B cell (primary cell): ENCODE measurements around the gene CLCN1. TPM values are rescaled to one million over a fixed set of nuclear protein-coding genes. Genes with fewer than 3 reads are reported as not detected.

Experiments
- ATAC-seq: fragments of 200-7000 bp; cut with Tn5 transposase; one replicate; pipeline ENCODE4 v1.10.0; 2021; ENCODE audit warnings: low read depth, mild to moderate bottlenecking, moderate number of reproducible peaks, moderate library complexity
- CTCF ChIA-PET: fragments of 350-600 bp; sonication (Branson Sonifier 250); formaldehyde crosslinking; loops from one replicate; lab custom pipeline; 2021; ENCODE audit warnings: antibody characterized with exemption, inconsistent platforms; lab: Charles Lee
- POLR2A ChIA-PET: fragments of 350-600 bp; sonication (Branson Sonifier 250); formaldehyde crosslinking; loops from one replicate; lab custom pipeline; 2021; ENCODE audit warnings: antibody characterized with exemption; lab: Charles Lee
- DNase-seq: peaks from one replicate; pipeline ENCODE4 v3.0.0; 2013
- H2AFZ ChIP-seq: 2 replicates; pipeline ENCODE4 v1.6.1; 2012; ENCODE audit warnings: mild to moderate bottlenecking, low read depth, low read length; ENCODE audit not compliant: insufficient read depth, poor library complexity, severe bottlenecking
- H3K27ac ChIP-seq, 2 donors: 1 replicate in 1 of 2; 2 replicates in 1 of 2; pipeline ENCODE4 v1.5.1; 2012 to 2013; ENCODE audit warnings: low read length in 2 of 2, mild to moderate bottlenecking in 2 of 2, moderate library complexity in 1 of 2
- H3K27me3 ChIP-seq, 4 experiments: fragments of 200-600 bp in 1 of 4; sonication (generic) in 1 of 4; replicated peaks in 1 of 4; 1 replicate in 2 of 4; 2 replicates in 2 of 4; pipeline versions ENCODE4 v1.6.1 to v1.7.0; 2013 to 2016; ENCODE audit warnings: low read length in 3 of 4, mild to moderate bottlenecking in 2 of 4, mixed read lengths in 1 of 4, moderate library complexity in 1 of 4; ENCODE audit not compliant: insufficient read depth in 4 of 4, control insufficient read depth in 3 of 4; ENCODE audit errors: control extremely low read depth in 1 of 4
- H3K36me3 ChIP-seq, 2 experiments: replicated peaks in 1 of 2; 1 replicate in 1 of 2; 2 replicates in 1 of 2; pipeline versions ENCODE4 v1.6.1 to v1.7.1; 2013; ENCODE audit warnings: low read length in 1 of 2; ENCODE audit not compliant: insufficient read depth in 2 of 2, control insufficient read depth in 1 of 2; ENCODE audit errors: control extremely low read depth in 1 of 2, extremely low read depth in 1 of 2
- H3K4me1 ChIP-seq, 2 donors: fragments of 200-600 bp in 1 of 2; sonication (generic) in 1 of 2; 1 replicate in 1 of 2; 2 replicates in 1 of 2; pipeline versions ENCODE4 v1.5.1 to v1.6.1; 2013 to 2017; ENCODE audit warnings: low read length in 2 of 2; ENCODE audit not compliant: control insufficient read depth in 2 of 2, insufficient read depth in 2 of 2
- H3K4me2 ChIP-seq: replicated peaks from 2 replicates; pipeline ENCODE3; 2012; ENCODE audit warnings: mild to moderate bottlenecking, low read depth, low read length; ENCODE audit not compliant: poor library complexity, severe bottlenecking
- H3K4me3 ChIP-seq, 5 experiments: fragments of 200-600 bp in 1 of 5; sonication (generic) in 1 of 5; 1 replicate in 3 of 5; 2 replicates in 2 of 5; pipeline versions ENCODE4 v1.5.1 to v1.7.0; 2011 to 2016; ENCODE audit warnings: low read length in 4 of 5, mild to moderate bottlenecking in 4 of 5, low read depth in 2 of 5, control low read depth in 1 of 5, moderate library complexity in 1 of 5; ENCODE audit not compliant: insufficient read depth in 1 of 5; ENCODE audit errors: control extremely low read depth in 1 of 5, extremely low read depth in 1 of 5
- H3K79me2 ChIP-seq: fragments of 200-600 bp; sonication (generic); one replicate; pipeline ENCODE4 v1.6.0; 2016; ENCODE audit warnings: low read length; ENCODE audit not compliant: control insufficient read depth, insufficient read depth
- H3K9ac ChIP-seq: fragments of 200-600 bp; sonication (generic); 2 replicates; pipeline ENCODE4 v1.6.1; 2017; ENCODE audit warnings: mild to moderate bottlenecking, low read length, moderate library complexity
- H3K9me3 ChIP-seq, 3 donors: one replicate each; pipeline versions ENCODE4 v1.6.1 to v1.7.1; 2013; ENCODE audit warnings: low read length in 2 of 3; ENCODE audit not compliant: control insufficient read depth in 2 of 3, insufficient read depth in 1 of 3; ENCODE audit errors: control extremely low read depth in 1 of 3
- H4K20me1 ChIP-seq: 2 replicates; pipeline ENCODE4 v1.6.0; 2012; ENCODE audit warnings: mild to moderate bottlenecking, low read length; ENCODE audit not compliant: insufficient read depth, control insufficient read depth, poor library complexity, severe bottlenecking
- H3K27ac Mint-ChIP-seq: one replicate; pipeline ENCODE4 v1.8.0; 2021; ENCODE audit warnings: mixed read lengths
- H3K27me3 Mint-ChIP-seq: one replicate; pipeline ENCODE4 v1.8.0; 2021; ENCODE audit warnings: mixed read lengths
- H3K4me1 Mint-ChIP-seq: one replicate; pipeline ENCODE4 v1.8.0; 2021; ENCODE audit warnings: mixed read lengths
- H3K4me3 Mint-ChIP-seq: one replicate; pipeline ENCODE4 v1.8.0; 2021; ENCODE audit warnings: mixed read lengths
- H3K9me3 Mint-ChIP-seq: one replicate; pipeline ENCODE4 v1.8.0; 2022; ENCODE audit warnings: mixed read lengths; ENCODE audit not compliant: insufficient read depth
- CTCF ChIP-seq: fragments of 200-600 bp; IDR thresholded peaks from one replicate; pipeline ENCODE4 v1.8.0; 2022; ENCODE audit warnings: antibody characterized with exemption, mild to moderate bottlenecking
- EZH2 ChIP-seq: IDR thresholded peaks from 2 replicates; pipeline ENCODE4 v1.6.1; 2012; ENCODE audit warnings: borderline replicate concordance, low read depth, mild to moderate bottlenecking, moderate library complexity, low read length; ENCODE audit not compliant: insufficient read depth, poor library complexity, severe bottlenecking
- WGBS: methylation state at CpG from one replicate; pipeline ENCODE4 v1.1.5; 2013; ENCODE audit warnings: missing lambda C conversion rate; ENCODE audit not compliant: insufficient coverage; 5-methylcytosine and 5-hydroxymethylcytosine counted together
- intact Hi-C: fragments of 100-400 bp; cut with micrococcal nuclease; formaldehyde crosslinking; loops from one replicate; pipeline ENCODE4 v1.10.0; 2022
- polyA plus RNA-seq: library from polyadenylated mRNA; depleted of rRNA; stranded (reverse); fragments of >200 nt; gene quantifications from 2 replicates; pipeline ENCODE4 v1.2.3, GENCODE V29; 2012
- total RNA-seq, 2 donors: library from RNA; stranded (reverse); fragments of 120-200 nt in 1 of 2; gene quantifications; 1 replicate in 1 of 2; 2 replicates in 1 of 2; pipeline versions ENCODE4 v1.2.3 to v1.2.4, GENCODE V29; 2013 to 2022

CLCN1 gene
- total and polyA plus RNA-seq, 2 donors (not counting 1 experiment from before 2014, with no cell fraction given), result not detected

DNA sequence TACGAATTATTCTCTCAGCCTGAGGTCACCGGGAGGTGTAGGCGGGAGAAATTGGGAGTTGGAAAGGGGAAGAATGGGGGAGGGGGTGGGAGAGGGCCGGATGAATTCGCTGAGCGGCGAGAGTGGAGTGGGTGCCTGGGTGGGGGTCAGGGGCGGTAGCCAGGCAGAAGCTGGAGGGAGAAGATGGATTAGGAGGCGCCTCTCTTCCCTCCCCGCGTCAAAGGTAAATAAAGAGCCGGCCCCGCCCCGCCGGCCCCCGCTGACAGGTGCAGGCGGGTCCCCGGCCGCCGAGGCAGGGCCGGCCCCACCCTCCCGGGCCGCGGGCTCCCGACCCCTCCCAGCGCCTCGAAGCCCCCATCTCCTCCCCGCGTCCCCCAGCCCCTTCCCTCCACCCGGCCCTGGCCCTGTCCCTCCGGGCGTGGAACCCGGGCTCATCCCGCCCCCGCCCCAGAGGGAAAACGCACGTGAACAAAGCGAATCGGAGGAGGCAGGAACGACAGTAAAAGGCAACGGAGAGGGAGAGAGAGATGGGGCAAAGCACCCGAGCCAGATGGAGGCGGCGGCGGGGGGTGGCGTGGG is 45.7 kb downstream of the CLCN1 start:
- 12% methylated on average over 31 of the region's 46 CpGs for WGBS
- POLR2A ChIA-PET, result no interaction called here

More for the DNA sequence above, 45.7 kb downstream of the CLCN1 start:
- TF ChIP-seq CTCF, result no peak
- TF ChIP-seq EZH2, result no peak
- peak; percentile 26 for ATAC-seq
- Histone ChIP-seq H4K20me1 (no peaks in the 10 kb centered on the region), H3K4me1 (peaks cover 12% of the 10 kb centered on the region in 2 donors), H2AFZ (peak overlapping the region; percentile 77), H3K9me3 (peaks cover 0 to 5% (median 0%) of the 10 kb centered on the region in 3 donors), H3K4me2 (peak overlapping the region; percentile 100), H3K27ac (no peak overlapping the region), H3K36me3 (no peaks in the 10 kb centered on the region), H3K9ac (peak overlapping the region; percentile 72), H3K27me3 (peaks cover 0 to 57% (median 32%) of the 10 kb centered on the region in 4 experiments), H3K79me2 (no peaks in the 10 kb centered on the region), H3K4me3 (peak overlapping the region in 4 of 5 experiments; percentile 42 to 72 (median 58))
- H3K27ac Mint-ChIP-seq, result no peak overlapping the region
- no peaks in the 10 kb centered on the region for H3K9me3 Mint-ChIP-seq
- CTCF ChIA-PET, result no interaction called here
- peaks cover 13% of the 10 kb centered on the region for H3K4me1 Mint-ChIP-seq
- intact Hi-C loops, result loop anchor here (2.0 to 10.0 kb wide), 2 partner anchors 19 to 53 kb away; partner anchors contain the start of gene ZYX
- peaks cover 57% of the 10 kb centered on the region for H3K27me3 Mint-ChIP-seq
- no peak for DNase-seq
- H3K4me3 Mint-ChIP-seq, result peak overlapping the region; percentile 86
